ENCODE measurements around the gene AZGP1. TPM values are rescaled to one million over a fixed set of nuclear protein-coding genes. Genes with fewer than 3 reads are reported as not detected.

AZGP1 gene
- total and polyA plus RNA-seq, 2 of the 13 experiments (the other 11 are each of a cell fraction or from before 2014, with no cell fraction given): 93.8 to 229 TPM

DNA sequence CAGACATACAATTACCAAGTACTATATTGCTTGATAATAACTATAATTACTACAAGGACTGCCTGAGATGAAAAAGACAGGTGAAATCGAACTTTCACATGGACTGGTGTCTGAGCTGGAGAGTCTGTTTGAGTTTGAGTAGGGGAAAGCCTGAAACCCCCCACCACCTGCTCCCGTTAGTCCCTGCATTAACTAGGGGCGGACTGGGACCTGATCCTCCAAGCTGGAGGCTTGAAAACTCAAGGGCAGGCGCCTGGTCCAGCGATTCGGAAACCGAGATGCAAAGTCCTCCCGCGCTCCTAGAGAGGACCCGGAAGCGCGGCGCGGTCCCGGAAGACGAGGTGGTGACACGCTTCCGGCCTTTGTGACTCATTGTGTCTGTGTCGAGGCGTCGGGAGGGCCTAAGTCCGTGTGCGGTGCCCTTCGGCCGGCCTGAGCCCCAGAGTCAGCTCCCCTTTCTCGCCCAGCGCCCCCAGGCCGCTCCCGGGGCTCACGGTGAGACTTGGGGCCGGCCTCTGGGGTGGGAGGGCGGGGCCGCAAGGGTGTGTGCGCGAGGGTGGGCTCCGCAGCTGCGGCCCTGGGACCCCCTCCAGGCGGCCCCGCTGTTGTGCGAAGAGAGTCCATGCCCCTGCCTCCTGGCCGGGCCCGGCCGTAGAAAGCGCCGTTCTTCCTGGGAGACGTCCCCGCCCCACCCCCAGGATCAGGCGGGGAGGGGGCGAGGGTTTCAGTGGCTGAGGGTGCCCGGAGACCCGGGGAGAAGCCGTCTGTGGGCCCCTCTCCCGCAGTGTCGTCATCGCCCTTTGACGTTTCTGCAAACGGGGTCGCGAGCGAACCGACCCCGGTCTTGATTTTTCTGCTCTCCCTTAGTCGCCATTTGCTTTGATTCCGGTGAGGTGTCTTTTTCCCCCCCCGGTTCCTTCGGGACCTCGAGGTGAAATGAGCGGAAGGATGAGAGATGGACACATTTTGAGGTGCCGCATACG is 39.7 kb upstream of the AZGP1 start, which contains the start of gene ZKSCAN1 (continued):
- TF ChIP-seq, protein P1, sequence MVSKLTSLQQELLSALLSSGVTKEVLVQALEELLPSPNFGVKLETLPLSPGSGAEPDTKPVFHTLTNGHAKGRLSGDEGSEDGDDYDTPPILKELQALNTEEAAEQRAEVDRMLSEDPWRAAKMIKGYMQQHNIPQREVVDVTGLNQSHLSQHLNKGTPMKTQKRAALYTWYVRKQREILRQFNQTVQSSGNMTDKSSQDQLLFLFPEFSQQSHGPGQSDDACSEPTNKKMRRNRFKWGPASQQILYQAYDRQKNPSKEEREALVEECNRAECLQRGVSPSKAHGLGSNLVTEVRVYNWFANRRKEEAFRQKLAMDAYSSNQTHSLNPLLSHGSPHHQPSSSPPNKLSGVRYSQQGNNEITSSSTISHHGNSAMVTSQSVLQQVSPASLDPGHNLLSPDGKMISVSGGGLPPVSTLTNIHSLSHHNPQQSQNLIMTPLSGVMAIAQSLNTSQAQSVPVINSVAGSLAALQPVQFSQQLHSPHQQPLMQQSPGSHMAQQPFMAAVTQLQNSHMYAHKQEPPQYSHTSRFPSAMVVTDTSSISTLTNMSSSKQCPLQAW (CRISPR knock-in tag; IDR thresholded peaks at IDR 0.05): peak; percentile 51; the same call in 1 of the 2 replicates
- TF ChIP-seq ZNF614 (CRISPR knock-in tag; IDR thresholded peaks at IDR 0.05; ENCODE audit: borderline replicate concordance): peak; percentile 37; the same call in 1 of the 2 replicates
- TF ChIP-seq IKZF4 (CRISPR knock-in tag; IDR thresholded peaks at IDR 0.05; ENCODE audit: borderline replicate concordance, low read depth, not compliant biosample characterization): no peak
- peak; percentile 54; the same call in 1 of the 2 replicates for TF ChIP-seq ZNF605 (CRISPR knock-in tag; IDR thresholded peaks at IDR 0.05)
- TF ChIP-seq ZNF253 (CRISPR knock-in tag; IDR thresholded peaks at IDR 0.05; ENCODE audit: borderline replicate concordance): no peak
- no peak; the same call in 1 of the 2 replicates for TF ChIP-seq NCOA2 (CRISPR knock-in tag; IDR thresholded peaks at IDR 0.05)
- TF ChIP-seq NR1H2 (CRISPR knock-in tag; IDR thresholded peaks at IDR 0.05; ENCODE audit: borderline replicate concordance, low read depth): no peak
- no peak for TF ChIP-seq ZUFSP (CRISPR knock-in tag; IDR thresholded peaks at IDR 0.05; ENCODE audit: borderline replicate concordance)
- peak; percentile 84 for TF ChIP-seq FOSL1 (CRISPR knock-in tag; IDR thresholded peaks at IDR 0.05; ENCODE audit: borderline replicate concordance)
- no peak for TF ChIP-seq MEF2D (CRISPR knock-in tag; IDR thresholded peaks at IDR 0.05)
- TF ChIP-seq ZNF484 (CRISPR knock-in tag; IDR thresholded peaks at IDR 0.05; ENCODE audit: borderline replicate concordance, low read depth): no peak
- TF ChIP-seq TRIM24 (CRISPR knock-in tag; IDR thresholded peaks at IDR 0.05): no peak
- no peak for TF ChIP-seq REL (CRISPR knock-in tag; conservative IDR thresholded peaks at IDR 0.05)
- no peak for TF ChIP-seq RCOR2 (CRISPR knock-in tag; IDR thresholded peaks at IDR 0.05)
- no peak for TF ChIP-seq ZNF83 (CRISPR knock-in tag; IDR thresholded peaks at IDR 0.05; ENCODE audit: borderline replicate concordance)
- TF ChIP-seq ZBTB14 (CRISPR knock-in tag; IDR thresholded peaks at IDR 0.05): no peak

Measured in HepG2 (cell line).